HUES48 (cell line): Measurements from ENCODE around the gene JUN.

Source experiments
- H3K27ac ChIP-seq: one replicate; pipeline ENCODE4 v1.7.0; 2013; ENCODE audit warnings: low read depth, low read length, inconsistent platforms
- H3K27me3 ChIP-seq: 2 replicates; pipeline ENCODE4 v1.6.1; 2013; ENCODE audit warnings: mild to moderate bottlenecking, low read length; ENCODE audit not compliant: control insufficient read depth, insufficient read depth
- H3K36me3 ChIP-seq: 2 replicates; pipeline ENCODE4 v1.6.1; 2013; ENCODE audit warnings: low read length; ENCODE audit not compliant: control insufficient read depth, insufficient read depth
- H3K4me1 ChIP-seq: 2 replicates; pipeline ENCODE4 v1.6.1; 2013; ENCODE audit warnings: mild to moderate bottlenecking, low read length; ENCODE audit not compliant: control insufficient read depth, insufficient read depth
- H3K4me3 ChIP-seq: 2 replicates; pipeline ENCODE4 v1.5.1; 2013; ENCODE audit warnings: mild to moderate bottlenecking, low read depth, low read length
- H3K9ac ChIP-seq: 2 replicates; pipeline ENCODE4 v1.6.1; 2013; ENCODE audit warnings: mild to moderate bottlenecking, low read depth, low read length, moderate library complexity
- H3K9me3 ChIP-seq: 2 replicates; pipeline ENCODE4 v1.6.1; 2013; ENCODE audit warnings: low read length; ENCODE audit not compliant: control insufficient read depth, insufficient read depth

Gene JUN

GRCh38 chr1:58783993-58784757, at the start of gene JUN:
Gene JUN (minus strand): TSS chr1:58784047. CDS start chr1:58783070, 977 bp downstream.
- peaks cover 48% of the 10 kb centered on the region for H3K27me3 ChIP-seq
- peaks cover 10% of the 10 kb centered on the region for H3K4me1 ChIP-seq
- peak within 1 kb of the TSS; percentile 82 for H3K9ac ChIP-seq

GRCh38 chr1:58833166-58833565, 49.3 kb upstream of the JUN start:
- Histone ChIP-seq H3K27ac (no peak overlapping the region), H3K36me3 (no peaks in the 10 kb centered on the region), H3K9me3 (no peaks in the 10 kb centered on the region), H3K27me3 (no peaks in the 10 kb centered on the region), H3K4me1 (no peaks in the 10 kb centered on the region), H3K9ac (no peak overlapping the region), H3K4me3 (no peak overlapping the region)

More at GRCh38 chr1:58783993-58784757, at the start of gene JUN:
- Histone ChIP-seq H3K27ac (peak within 1 kb of the TSS; percentile 90), H3K4me3 (peak within 1 kb of the TSS; percentile 78), H3K36me3 (no peaks in the 10 kb centered on the region), H3K9me3 (no peaks in the 10 kb centered on the region)

DNA sequence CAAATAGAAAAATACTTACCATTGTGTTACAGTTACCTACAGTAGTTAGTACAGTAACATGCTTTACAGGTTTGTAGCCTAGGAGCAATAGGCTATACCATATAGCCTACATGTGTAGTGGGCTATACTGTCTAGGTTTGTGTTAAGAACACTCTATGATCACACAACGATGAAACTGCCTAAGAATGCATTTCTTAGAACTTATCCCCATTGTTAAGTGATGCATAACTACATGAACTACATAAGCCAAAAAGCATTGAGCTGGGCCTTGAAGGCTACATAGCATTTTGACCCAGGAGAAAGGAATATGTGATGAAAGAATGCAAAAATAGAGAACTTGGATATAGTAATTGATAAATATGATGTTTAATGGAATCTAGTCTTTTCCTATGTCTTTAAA, 46.4 kb upstream of the JUN start:
- Histone ChIP-seq H3K9ac (no peak overlapping the region), H3K36me3 (no peaks in the 10 kb centered on the region), H3K4me3 (no peak overlapping the region), H3K27ac (no peak overlapping the region), H3K9me3 (peaks cover 14% of the 10 kb centered on the region), H3K4me1 (no peaks in the 10 kb centered on the region), H3K27me3 (no peaks in the 10 kb centered on the region)

DNA sequence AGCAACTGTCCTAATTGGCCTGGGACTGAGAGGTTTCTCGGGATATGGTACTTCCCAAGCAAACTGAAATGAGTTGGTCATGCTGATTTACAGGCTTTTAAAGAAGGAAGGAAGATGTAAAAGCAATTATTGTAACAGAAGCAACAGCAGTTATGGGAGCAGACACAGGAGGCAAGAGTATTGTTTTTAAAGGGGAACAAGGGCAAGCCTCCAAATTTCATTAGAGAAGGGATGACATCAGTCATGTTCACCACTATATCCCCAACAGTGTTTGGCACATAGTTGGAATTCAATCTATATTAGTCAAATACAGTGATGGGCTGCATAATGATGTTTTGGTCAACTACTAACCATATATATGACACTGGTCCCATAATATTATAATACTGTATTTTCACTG, 46.0 kb upstream of the JUN start:
- H3K9ac ChIP-seq: no peak overlapping the region
- no peaks in the 10 kb centered on the region for H3K4me1 ChIP-seq
- H3K4me3 ChIP-seq: no peak overlapping the region
- H3K27ac ChIP-seq: no peak overlapping the region
- H3K36me3 ChIP-seq: no peaks in the 10 kb centered on the region
- no peaks in the 10 kb centered on the region for H3K27me3 ChIP-seq
- peaks cover 14% of the 10 kb centered on the region for H3K9me3 ChIP-seq

GRCh38 chr1:58827298-58827697, 43.5 kb upstream of the JUN start:
- Histone ChIP-seq H3K4me3 (no peak overlapping the region), H3K27ac (no peak overlapping the region), H3K4me1 (no peaks in the 10 kb centered on the region), H3K36me3 (no peaks in the 10 kb centered on the region), H3K9me3 (peaks cover 14% of the 10 kb centered on the region), H3K27me3 (no peaks in the 10 kb centered on the region), H3K9ac (no peak overlapping the region)

- Histone ChIP-seq H3K27ac (no peak overlapping the region), H3K4me3 (no peak overlapping the region), H3K36me3 (no peaks in the 10 kb centered on the region), H3K27me3 (no peaks in the 10 kb centered on the region), H3K4me1 (no peaks in the 10 kb centered on the region), H3K9me3 (peaks cover 14% of the 10 kb centered on the region), H3K9ac (no peak overlapping the region)
Measured at GRCh38 chr1:58824753-58825389, 41.0 kb upstream of the JUN start.

- no peak overlapping the region for H3K27ac ChIP-seq
- H3K9ac ChIP-seq: no peak overlapping the region
- H3K4me1 ChIP-seq: no peaks in the 10 kb centered on the region
- no peaks in the 10 kb centered on the region for H3K27me3 ChIP-seq
- H3K9me3 ChIP-seq: peaks cover 14% of the 10 kb centered on the region
- H3K4me3 ChIP-seq: no peak overlapping the region
- H3K36me3 ChIP-seq: no peaks in the 10 kb centered on the region
Measured at GRCh38 chr1:58823481-58824010, 39.7 kb upstream of the JUN start.

DNA sequence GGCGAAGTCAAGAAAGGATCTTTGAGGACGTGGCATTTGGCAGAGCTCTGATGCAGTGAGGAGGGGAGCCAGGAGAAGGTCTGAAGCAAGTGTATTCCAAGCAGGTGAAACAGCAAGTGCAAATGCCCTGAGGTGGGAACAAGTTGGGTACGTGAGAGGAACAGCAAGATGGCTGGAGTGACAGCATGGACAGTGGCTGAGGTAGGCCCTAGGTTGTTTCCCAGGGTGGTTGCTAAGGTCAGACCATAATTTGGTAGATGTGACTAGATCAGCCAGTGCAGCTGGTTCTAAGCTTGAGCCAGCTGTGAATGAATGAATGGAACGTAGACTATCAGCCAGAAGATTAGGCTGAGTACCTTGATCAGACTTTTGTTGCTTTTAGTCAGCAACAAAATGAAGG, 37.5 kb upstream of the JUN start:
- Histone ChIP-seq H3K36me3 (no peaks in the 10 kb centered on the region), H3K9me3 (no peaks in the 10 kb centered on the region), H3K27me3 (peaks cover 7% of the 10 kb centered on the region; the same call in 1 of the 2 replicates), H3K9ac (no peak overlapping the region), H3K27ac (no peak overlapping the region), H3K4me1 (peaks cover 3% of the 10 kb centered on the region; the same call in 1 of the 2 replicates), H3K4me3 (no peak overlapping the region)

GRCh38 chr1:58818976-58819375, 35.1 kb upstream of the JUN start:
- H3K36me3 ChIP-seq: no peaks in the 10 kb centered on the region
- H3K27ac ChIP-seq: no peak overlapping the region
- no peak overlapping the region for H3K4me3 ChIP-seq
- H3K4me1 ChIP-seq: peaks cover 11% of the 10 kb centered on the region
- H3K9ac ChIP-seq: no peak overlapping the region
- H3K9me3 ChIP-seq: no peaks in the 10 kb centered on the region
- H3K27me3 ChIP-seq: peaks cover 28% of the 10 kb centered on the region

DNA sequence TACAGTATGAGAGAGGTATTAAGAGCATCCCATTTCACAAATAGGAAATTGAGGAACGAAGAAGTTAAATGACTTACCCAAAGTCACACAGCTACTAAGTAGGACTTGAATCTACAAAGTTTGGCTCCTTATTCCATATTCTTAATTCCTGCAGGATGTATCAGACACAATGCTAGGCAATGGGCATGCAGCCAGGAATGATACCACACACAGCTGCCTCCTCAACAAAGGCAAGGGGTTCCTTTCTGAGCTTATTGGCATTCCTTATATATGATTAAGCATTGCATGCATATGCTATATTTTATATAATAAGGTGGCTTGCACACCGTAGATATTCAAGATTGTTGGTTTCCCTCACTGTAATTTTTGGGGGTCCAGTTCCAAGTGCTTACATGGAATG, 34.2 kb upstream of the JUN start:
- Histone ChIP-seq H3K4me3 (no peak overlapping the region), H3K27me3 (peaks cover 37% of the 10 kb centered on the region), H3K9me3 (no peaks in the 10 kb centered on the region), H3K27ac (no peak overlapping the region), H3K9ac (no peak overlapping the region), H3K36me3 (no peaks in the 10 kb centered on the region), H3K4me1 (peaks cover 16% of the 10 kb centered on the region)

DNA sequence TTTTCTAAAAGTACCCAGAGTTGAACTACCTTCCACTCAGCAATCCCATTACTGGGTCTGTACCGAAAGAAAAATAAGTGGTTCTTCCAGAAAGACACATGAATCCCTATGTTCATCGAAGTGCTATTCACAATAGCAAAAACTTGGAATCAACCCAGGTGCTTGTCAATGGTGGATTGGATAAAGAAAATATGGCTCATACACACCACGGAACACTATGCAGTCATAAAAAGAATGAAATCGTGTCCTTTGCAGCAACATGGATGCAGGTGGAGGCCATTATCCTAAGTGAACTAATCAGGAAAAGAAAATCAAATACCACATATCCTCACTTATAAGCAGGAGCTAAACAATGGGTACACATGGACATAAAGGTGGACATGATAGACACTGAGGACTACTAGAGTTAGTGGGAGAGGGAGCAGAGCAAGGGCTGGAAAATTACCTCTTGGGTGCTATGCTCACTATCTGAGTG, 32.9 kb upstream of the JUN start:
- Histone ChIP-seq H3K9me3 (no peaks in the 10 kb centered on the region), H3K4me1 (peaks cover 16% of the 10 kb centered on the region), H3K9ac (0 out of 2 replicates have a peak overlapping the region, but pooled peaks have one; percentile 45), H3K4me3 (peak overlapping the region; percentile 64), H3K27ac (peak overlapping the region; percentile 82), H3K27me3 (peaks cover 37% of the 10 kb centered on the region), H3K36me3 (no peaks in the 10 kb centered on the region)
